GM18909 (cell line): ENCODE results near the gene KRT6A.

Experiments
- ATAC-seq: cut with Tn5 transposase; IDR thresholded peaks from one replicate; pipeline ENCODE4 v1.9.1; 2021; ENCODE audit warnings: mild to moderate bottlenecking; ENCODE audit not compliant: unreplicated experiment, poor library complexity

KRT6A gene

DNA sequence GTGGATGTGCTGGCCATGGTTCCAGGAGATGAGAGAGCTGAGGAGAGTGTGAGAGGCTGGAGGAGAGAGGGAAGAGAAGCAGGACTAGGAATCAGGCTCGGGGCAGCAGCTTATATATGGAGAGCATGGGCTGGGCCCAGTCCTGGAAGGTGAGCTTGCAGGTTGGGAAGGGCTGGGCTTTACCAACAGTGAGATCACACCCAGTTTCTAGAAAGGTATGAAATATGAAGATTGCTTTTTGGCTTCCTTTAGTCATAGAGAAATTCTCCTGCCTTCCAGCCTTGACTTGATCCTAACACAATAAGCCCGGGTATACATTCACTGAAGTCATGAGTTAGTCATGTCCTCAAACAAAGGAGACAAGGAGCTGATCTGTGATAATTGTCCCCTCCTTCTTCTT lies at the start of gene KRT6A:
TSS of gene KRT6A (minus strand) at position 86 of the 400 bp plus-strand sequence. CDS start at position 17, 69 bp downstream.
- ATAC-seq, result no peak

- ATAC-seq, result no peak
Measured at GRCh38 chr12:52542157-52542556, 49.1 kb upstream of the KRT6A start.

GRCh38 chr12:52541709-52542108 lies 48.7 kb upstream of the KRT6A start:
- ATAC-seq, result no peak

GRCh38 chr12:52540531-52540930 lies 47.5 kb upstream of the KRT6A start:
- ATAC-seq, result no peak

GRCh38 chr12:52539821-52540173 lies 46.7 kb upstream of the KRT6A start:
- no peak for ATAC-seq

DNA sequence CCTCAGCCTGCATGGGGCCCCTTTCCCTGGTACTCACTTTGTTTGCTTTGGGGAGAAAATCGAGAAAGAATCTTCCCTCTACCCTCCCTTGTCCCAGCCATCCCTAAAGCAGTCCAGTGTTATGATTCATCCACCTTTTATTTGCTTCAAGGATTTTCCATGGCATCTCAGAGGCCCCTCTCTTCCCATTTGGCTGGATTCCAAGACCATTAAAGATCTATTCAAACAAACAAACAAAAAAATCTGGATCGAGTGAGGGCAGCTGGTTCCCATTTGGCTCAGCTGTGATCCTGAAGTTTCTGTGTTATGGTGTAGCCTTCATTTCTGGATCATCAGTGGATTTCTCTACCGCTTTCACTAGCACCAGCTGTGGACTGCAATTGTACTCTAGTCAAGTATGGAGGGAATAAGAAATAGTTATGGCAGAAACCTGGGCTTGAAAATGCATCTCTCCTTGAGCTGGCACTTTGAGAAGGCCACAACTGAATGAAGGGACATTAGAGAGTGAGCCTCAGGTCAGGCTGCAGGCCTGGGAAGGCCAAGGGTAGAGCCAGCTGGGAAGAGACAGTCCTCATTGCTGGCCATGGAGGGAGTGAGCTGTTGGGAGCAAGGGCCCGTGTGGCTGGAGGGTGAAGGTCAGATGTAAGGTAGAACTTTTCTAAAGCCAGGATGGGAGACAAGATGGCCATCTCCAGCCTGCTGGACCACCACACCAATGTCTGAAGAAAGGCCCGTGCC lies 46.2 kb upstream of the KRT6A start:
- no peak for ATAC-seq

GRCh38 chr12:52537101-52537500 lies 44.0 kb upstream of the KRT6A start:
- ATAC-seq, result no peak

- ATAC-seq, result no peak
Measured at GRCh38 chr12:52535574-52535973, 42.5 kb upstream of the KRT6A start.

- ATAC-seq, result no peak
Measured at GRCh38 chr12:52534482-52534881, 41.4 kb upstream of the KRT6A start.

GRCh38 chr12:52533686-52534470 lies 40.8 kb upstream of the KRT6A start:
- no peak for ATAC-seq

GRCh38 chr12:52532636-52533035 lies 39.6 kb upstream of the KRT6A start:
- ATAC-seq, result no peak

- ATAC-seq, result no peak
Measured at GRCh38 chr12:52531566-52532300, 38.7 kb upstream of the KRT6A start.

GRCh38 chr12:52530905-52531304 lies 37.8 kb upstream of the KRT6A start:
- ATAC-seq, result no peak

DNA sequence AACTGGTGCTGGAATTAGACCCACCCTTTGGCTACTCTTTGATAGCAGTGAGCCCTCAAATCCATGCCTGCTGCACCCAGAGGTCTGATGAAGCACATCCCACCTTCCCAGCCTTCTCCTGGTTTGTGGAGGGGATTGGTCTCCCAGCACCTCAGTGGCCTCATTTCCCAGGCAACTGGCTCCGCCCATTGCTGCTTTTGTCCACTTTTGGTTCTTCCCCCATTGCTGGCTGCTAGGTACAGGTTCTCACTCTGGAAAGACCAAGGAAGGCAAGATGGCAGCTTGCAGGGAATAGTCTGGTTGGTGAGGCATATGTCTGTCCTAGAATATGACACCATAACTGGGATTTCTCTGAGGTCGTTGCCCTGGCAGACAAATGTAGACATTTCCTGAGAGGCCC lies 37.3 kb upstream of the KRT6A start:
- no peak for ATAC-seq

DNA sequence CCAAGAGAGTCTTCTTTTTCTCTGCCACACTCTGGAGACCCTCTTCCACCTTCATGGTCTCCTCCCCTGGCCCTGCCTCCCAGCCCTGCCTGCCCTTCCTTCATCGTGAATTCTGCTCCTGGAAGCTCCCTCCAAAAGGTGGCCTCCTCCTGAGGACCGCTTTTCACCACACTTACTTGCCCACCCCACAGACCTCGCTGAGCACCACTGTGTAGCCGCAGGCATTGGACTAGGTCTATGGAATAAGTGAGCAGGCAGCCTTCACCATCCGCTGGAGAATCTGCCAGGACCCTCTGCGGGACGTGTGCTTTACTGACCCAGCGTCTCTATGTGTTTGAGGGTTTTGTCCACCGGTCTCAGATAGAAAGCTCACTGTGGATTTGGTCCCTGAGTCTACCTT lies 36.8 kb upstream of the KRT6A start:
- no peak for ATAC-seq

GRCh38 chr12:52529417-52529816 lies 36.4 kb upstream of the KRT6A start:
- no peak for ATAC-seq

DNA sequence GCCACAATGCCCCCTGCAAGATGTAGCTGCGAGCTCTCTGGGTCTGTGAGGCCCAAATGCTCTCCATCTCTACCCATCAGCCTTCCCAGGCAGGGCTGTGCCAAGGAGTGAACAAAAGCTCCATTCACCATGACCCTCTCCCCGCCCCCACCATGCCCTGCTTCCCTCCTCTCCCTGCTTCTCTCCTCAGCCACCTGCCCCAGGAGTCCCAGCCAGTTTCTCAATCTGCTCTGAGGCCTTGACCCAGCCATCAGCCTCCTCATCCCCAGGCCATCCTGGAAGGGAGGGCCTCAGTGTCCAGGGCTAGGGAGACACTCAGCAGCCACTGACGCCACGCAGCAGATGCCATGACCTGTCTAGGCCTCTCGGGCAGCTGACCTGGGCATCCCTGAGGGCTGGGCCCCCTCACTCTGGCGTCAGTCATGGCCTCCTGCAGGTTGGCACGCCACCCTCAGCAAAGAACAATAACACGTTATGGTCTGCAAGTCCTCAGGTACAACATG lies 35.6 kb upstream of the KRT6A start:
- no peak for ATAC-seq

GRCh38 chr12:52527121-52527800 lies 34.2 kb upstream of the KRT6A start:
- no peak for ATAC-seq

DNA sequence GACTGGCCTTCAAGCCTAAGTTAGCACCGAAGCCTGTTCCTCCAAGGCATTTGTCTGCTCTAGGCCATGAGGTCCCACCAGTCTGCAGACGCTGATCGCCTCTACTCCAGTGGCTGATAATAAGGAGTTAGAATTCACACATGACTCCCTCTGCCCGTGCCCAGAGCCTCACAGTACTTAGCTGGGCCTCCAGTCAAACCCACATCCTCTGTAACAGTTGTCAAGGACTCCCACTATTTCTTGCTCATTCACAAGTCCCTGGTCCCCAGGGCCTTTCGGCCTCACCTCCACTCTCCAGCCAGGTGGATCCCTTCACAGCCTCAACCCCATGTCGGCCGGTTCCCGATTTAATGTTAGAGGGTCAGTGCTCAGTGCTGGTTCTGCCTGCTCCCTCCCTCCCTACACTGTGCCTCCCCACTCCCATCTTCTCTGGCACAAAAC lies 33.5 kb upstream of the KRT6A start:
- ATAC-seq, result no peak
